CD4-positive, alpha-beta T cell treated with Interleukin-6 for 4 hours (primary cell): Measurements from ENCODE around the gene HOXC9.
"Not testable (repeated sequence)": the region's sequence is repeated elsewhere in the genome, so short reads cannot be mapped to it uniquely, and the experiment has no call there.

Experiments used
- DNase-seq: peaks from one replicate; pipeline ENCODE4 v3.0.0-alpha.2; 2020; ENCODE audit warnings: mixed read lengths

Gene HOXC9

DNA sequence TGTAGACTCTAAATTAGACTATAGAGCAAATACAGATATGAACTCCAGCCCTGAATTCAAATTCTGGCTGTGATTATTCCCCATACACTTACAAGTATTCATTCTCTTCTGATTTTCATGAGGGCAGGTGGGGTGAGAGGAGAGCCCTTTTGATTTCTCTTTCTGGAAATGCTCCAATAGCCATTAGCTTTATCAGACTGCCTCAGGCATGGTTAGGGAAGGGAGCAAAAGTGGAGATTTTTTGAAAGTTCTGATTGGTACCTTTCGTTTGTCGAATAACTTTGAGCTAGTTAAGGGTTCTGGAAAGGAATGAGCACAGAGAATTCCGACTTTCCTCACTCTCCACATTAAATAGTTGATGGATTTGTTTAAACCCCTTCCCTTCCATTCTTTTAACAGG lies 40.7 kb downstream of the HOXC9 start:
- DNase-seq = no peak

DNA sequence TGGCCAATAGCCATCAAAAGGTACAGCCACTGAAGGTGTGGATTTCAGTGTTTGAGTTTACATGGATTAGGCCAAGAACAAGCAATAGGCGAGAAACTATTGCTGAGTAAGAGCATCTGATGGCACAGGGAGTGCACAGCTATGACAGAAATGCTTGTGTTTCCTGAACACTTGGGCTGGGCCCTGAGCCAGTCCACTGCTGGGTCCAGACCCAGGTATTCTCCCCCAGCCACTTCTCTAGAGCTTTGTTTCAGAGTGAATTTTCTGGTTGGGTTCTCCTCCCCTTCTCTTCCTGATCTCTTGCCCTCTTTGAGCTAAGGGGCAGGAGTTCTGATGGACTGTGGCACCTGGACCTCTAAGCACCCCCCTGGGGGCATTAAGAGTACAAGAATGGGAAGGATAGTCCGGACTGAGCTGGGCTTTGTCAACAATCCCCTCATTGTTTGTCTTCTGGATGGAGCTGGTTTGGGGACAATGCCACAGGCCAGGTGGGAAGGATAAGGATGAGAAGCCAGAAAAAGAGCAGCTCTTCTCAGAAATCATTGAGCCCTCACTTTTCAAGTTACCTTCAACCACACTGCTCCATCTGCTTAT lies 41.2 kb downstream of the HOXC9 start:
- DNase-seq = no peak

DNA sequence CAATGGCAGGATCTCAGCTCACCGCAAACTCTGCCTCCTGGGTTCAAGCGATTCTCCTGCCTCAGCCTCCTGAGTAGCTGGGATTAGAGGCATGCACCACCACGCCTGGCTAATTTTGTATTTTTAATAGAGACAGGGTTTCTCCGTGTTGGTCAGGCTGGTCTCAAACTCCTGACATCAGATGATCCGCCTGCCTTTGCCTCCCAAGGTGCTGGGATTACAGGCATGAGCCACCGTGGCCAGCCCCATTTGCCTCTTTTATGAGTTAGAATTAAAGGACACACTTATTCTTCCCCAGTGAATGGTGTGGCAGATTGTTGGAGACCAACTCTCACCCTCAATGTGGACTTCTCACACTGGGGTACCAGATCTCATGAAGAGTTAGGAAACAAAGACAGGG lies 42.1 kb downstream of the HOXC9 start:
- not testable (repeated sequence) for DNase-seq

DNA sequence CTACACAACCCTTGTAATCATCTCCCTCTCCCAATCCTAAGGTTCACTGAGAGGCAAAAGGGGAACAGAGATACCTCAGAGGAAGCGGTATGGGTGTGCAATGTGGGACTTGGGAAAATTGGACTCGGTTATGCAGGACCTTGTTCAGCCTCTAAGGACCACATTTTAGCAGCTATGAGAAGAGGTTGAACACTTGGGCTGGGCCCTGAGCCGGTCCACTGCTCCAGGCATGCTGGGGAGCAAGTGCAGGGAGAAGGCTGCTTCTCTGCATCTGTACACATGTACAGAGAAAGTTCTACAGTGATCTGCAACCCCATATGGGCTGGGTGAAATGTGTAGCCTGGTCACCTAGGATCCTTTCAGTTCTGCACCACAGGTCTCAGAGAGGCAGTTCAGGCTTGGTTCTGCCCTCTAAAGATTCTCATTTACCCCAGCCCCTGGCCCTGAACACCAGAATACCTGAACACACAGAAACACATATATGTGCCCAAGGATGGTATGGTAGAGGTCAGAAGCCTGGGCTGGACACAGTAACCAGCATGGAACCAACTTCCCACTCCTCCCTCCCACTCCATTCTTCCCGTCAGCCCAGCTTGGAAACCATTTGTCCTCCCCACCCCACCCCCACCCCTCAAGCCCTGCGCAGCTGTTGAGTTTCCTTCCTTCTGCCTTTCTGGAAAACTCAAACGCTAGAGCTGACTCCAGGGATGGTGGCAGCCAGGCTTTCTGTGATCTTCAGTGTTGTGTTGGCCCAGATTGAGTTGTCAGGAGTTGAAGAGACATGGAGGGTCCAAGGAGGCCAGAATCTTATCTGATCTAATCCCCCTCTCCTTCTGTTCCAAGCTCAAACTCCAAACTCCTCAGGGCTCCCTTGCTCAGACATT lies 43.3 kb downstream of the HOXC9 start:
- no peak for DNase-seq

DNA sequence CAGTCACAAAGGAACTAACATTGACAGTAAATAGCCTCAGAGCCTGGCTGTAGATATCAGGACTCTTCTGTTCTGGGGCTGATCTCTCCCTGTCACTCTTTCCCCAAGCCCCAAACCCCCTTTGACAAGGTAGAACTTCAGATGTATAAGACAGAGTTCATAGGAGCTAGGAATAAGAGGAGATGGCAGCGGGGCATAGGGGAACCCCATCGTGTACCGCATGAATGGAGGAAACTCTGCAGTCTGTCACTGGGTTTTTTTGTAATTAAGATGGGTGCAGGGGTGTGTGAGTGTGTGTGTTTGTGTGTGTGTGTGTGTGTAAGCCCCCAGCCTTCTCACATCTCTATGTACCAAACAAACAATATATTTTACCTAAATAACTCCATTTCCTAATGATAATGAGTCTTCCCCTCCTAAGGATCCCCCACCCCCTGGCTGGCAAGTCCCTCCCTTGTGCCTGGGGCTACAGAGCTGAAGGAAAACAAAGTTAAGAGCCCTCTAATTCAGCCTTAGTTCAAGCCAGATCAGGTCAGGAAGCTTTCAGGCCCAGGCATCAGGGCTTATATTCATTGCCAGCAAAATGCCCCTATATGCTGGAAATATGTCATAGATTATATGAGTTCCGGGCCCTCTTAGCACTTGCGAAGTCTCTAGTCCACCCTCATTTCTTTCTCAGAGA lies 44.6 kb downstream of the HOXC9 start:
- no peak for DNase-seq

DNA sequence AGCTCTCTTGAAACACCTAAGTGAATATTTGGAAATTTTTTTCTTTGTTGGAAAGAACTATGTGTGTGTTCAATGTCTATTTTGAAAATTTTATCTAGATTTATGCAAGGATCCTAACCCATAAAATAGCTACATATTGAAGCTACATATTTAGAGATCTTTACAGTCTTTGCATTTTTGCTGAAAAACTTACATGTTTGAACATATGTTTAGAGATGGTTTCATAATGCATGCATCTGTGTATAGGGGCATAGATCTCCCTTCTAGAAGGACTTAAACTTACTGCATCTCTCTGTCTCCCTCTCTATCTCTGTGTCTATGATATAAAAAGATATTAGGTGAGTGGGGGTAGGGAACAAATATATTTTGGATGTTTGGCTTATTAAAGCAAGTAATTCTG lies 45.4 kb downstream of the HOXC9 start:
- DNase-seq = no peak

DNA sequence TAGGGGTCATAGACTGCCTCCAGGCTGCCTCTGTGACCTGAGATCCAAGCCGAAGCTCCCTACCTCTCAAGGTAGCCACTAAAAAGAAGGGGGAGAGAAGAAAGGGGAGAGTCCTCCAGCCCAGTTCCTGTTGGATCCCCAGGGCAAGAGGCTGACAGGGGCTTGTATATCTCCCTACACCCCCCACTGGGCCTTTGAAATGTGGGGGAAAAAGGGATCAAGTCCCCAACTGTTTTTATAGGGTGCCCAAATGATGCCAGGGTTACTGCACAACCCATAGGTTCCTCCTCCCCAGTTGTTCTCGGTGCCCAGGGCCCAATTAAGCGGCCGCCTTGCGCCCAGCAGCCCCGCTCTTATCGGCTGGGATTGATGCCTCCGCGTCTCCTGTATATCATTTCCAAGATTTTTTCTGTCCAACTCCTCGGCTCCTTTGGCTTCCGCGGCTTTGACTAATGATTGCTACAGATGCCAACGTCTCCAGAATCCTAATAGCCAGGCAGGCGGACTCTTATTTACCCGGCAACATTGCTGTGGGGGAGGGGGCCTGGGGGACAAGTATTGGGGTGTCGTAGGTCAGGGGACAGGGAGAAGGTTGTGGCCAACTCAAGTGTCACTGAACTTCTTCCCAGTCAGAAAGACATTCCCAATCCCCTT lies 46.0 kb downstream of the HOXC9 start:
- DNase-seq = no peak

DNA sequence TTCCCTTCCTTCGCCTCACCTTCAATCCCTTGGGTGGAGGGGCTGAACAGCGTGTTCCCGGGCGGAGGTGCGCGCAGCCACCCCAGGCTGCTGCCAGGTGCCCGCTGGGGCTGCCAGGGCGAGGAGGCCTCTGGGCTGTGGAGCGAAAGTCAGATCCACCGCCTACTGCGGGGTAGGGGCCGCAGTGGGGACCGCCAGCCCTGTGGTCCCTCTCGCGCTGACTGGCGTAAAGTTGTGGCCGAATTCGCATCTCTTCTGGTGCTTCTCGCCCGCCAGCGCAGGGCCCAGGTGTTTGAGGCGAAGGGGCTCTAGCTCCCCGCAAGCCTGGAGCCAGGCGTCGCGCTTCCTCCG lies 46.8 kb downstream of the HOXC9 start:
- no peak for DNase-seq

DNA sequence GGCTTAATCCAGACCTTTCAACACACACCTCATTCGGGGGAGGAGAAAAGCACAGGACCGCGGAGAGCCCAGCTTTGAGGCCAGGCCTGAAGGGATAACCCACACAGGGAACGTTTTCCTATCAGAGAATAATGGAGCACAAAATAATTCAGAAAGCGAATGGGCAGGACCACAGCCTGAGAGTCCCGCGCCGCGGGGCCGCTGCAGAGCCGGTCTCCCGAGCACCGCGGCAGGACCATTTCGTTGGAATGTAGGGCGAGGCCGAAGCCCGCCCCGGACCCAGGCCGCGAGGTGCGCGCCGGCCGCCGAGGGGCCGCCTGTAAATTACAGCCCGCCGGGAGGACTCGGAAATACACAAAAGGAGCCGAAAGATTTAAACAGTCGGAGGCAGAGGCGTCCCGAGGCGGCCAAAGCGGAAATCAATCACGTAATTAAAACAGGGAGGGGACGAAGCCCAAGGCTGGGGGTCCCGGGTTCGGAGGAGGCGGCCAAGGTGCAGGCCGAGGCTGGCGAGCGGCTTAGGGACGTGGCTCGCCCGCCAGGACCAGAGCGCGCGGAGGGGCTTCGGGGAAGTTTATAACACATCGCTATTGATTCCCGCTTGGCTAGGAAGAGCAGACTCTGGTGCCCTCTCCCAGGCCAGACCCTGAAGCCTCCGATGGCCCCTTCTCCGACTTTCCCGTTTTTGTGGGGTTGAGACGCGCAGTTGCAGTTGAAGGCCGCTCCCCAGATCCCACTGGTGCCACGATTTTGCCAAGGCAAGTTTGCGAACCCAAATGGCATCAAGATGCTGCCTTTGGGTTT lies 47.4 kb downstream of the HOXC9 start:
- DNase-seq = no peak

DNA sequence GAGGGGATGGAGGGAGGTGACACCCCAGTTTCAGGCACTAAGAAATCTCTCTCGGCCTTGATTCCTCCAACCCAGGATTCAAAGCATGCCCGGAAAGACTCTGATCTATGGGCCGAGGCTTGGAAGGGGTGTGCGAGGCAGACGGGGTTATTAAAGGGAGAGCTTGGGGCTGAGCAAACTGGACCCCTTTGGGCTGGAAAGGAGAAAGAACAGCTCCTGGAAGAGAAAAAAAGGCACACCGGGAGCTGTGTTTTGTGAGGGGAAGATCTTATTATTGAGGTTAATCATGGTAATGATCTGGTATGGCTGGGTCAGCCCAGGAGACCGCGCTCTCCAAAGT lies 48.0 kb downstream of the HOXC9 start:
- DNase-seq = no peak

DNA sequence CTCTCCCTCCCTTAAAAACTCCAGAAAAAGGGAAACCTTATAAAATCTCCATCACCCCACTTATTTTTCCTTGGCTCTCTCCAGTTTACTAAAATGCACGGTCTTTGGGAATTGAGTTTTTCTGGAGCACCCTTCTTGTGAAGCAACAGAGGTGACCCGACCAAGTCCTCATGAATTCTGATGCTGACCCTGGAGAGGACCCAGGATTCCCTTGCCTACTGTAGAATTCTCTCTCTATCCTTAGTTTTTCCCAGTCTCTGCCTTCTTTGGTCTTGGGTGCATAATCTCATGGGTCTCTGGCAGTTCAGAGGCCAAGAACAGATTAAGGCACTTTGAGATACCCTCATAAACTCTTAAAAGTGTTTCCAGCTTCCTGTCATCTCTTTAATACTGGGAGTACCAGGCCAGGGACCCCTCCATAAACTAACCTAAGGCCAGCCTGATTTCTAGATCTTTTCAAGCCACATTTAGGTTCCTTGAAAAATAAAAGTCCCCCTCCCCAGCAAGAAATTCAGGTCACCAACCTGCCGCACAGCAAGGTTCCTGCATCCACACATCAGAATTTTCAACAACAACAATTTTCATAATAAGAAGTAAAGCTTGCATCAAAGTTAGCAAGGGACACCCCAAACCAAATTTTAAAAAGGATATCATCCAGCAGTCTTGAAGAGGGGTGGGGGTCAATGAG lies 48.6 kb downstream of the HOXC9 start:
- DNase-seq = no peak

DNA sequence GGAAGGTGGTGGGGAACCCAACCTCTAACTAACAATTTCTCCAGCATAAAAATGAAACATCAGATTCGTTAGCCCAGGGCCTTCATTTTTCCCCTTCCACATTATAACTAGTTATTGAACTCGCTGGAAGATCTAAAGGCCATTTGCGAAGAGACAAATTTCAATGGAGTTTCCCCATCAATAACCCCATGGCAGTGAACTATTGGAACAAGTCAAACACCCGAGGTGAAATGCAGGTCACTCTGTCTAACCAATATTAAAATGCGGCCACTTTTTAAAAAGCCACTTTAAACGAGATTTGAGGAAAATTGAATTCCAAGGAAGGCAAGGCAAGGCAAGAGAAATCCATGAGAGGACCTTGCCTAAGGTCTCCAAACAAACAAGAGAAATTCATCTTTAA lies 49.1 kb downstream of the HOXC9 start:
- DNase-seq = no peak

DNA sequence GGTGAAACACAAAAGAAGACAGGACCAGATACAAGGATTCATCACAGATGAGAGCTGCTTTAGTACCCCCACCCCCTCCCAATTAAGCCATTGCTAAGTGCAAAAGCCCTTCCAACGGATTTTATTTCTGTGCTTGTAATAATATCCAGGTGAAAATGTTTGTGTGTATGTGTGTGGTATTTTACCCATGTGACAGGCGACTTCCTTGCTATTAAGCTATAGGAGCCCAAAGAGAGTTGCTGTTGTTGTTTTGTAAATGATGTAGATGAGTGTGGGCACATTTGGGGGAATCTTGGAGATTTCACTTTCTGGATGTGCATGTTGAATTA lies 50.5 kb downstream of the HOXC9 start:
- DNase-seq = no peak

DNA sequence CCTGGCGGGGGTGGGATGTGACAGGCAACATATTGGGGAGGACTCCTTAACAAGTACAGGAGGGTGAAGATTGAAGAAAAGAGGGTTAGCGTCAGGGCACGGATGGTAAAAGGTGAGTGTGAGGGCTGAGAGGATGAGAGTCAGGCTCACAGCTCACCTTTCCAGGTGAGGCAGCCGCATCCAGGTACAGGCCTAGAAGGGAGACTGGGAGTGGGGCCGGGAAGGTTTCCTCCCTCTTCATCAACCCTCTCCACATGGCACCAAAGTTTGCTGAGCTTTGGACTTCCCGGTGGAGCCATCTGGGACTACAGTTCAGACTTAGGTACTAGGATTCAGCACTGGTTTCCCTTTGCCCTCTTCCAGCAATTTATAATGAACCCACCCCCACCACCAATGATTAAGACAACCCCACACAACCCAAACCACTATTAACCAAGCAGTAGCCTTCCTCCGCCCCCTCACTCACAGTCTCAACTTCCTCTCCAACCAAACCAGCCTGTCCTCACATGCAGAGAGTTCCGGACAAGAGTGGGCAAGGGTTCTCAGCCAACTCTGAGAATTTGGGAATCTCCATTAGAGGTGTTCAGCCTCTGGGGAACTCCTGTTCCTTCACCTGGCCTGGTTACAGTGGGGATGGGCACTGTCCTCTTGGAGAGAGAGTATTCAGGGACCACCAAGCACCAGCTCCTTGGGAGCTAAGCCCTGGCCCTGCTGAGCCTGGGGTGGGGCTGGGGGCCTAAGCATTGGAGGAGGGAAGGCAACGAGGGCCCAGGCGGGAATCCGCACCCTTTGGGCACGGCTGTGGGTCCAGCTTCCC lies 51.3 kb downstream of the HOXC9 start:
- no peak for DNase-seq

DNA sequence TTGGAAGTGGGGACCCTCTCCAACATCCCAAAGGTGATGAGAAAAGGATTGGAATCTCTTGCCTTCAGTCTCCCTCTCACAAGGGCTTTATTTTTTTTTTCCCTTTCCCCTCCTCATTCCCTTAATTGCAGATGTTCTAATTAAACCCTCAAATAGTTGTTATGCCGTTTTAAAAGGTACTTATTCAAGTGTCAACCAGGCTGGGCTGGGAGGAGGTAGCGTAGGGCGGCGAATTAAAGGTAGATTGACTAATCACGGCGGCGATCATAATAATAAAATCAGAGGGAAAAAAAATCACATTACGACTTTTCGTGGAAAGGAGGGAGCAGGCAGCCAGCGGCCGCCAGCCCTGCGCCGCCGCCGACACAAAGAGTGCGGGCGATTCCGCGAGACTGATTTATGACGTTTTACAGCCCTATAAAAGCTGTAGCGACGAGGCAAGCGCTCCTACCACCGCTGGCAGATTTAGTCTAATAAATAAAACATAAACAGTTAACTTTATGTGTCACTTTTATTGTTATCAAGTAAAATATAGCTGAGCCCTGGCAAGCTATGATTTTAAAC lies 52.0 kb downstream of the HOXC9 start:
- no peak for DNase-seq

DNA sequence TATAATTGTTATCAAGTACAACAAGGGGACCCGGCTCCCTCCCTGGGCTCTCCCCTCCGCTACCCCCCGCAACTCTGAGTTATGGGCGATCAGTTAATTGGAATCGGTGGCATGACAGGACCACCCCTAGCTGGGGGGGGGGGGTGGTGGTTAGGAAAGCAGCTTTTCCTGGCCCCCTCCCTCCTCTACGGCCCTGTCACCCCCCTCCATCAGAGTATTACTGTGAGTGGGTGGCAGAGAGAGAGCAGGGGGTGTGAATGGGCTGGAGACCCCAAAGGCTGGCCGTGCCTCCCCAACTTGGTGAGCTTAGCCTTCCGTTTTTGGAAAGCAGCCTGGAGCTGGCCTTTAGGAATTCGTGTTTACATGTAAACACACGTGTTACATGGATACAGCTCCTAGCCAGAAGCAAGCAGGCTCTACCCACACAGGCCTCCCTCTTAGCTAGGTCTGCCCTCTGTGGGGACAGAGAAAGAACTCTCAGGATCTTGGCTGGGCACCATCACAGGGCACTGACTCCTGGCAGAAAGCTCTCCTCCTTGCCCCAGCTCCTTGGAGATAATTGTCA lies 52.6 kb downstream of the HOXC9 start:
- DNase-seq = no peak
